ENCODE measurements around the gene CHRNB1. TPM values are rescaled to one million over a fixed set of nuclear protein-coding genes. Genes with fewer than 3 reads are reported as not detected.
"Not testable (repeated sequence)": the region's sequence is repeated elsewhere in the genome, so short reads cannot be mapped to it uniquely, and the experiment has no call there.

The CHRNB1 gene
- total RNA-seq, 2 experiments from 2014 or later: 1.6 to 2.2 TPM

DNA sequence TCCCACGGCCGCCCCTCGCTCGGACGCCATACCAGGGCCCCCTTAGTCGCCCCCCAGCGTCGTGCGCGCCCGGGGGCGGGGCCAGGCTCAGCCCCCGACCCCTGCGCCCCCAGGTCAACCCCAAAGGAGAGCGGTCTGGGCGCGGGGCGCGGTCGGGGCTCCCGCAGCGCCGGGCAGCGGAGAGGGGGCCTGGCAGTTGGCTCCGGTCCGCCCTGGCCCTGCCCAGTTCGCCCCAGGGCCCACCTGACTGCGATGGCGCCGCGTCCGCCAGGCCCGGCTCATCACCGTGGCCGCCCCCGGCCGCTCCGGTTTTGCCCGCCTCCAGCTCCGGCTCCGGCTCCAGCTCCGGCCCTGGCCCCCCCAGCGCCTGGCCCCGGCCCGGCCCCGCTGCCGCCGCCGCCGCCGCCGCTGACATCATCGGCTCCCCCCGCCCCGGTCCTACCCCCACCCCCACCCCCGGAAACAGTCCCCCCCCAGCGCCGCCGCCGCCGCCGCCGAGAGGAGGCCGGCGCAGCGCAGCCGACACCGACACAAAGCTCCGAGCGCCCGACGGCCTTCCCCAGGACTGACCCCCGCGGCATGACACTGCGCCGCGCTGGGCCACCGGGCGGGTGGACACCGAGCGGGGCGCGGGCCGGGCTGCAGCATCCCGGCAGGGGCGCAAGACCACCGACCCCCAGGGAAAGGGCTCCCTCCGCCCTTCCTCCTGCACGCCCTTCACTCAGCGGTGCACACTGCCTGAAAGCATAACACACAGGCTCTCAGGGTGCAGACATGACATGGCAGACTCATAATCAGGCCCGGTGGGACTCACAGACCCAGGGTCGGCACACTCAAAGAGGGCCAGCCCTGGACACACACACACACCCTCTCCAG lies 34.6 kb downstream of the CHRNB1 start, which contains the start of gene ZBTB4:
Gene ZBTB4 (minus strand): TSS at position 419 of the 876 bp plus-strand sequence. CDS start 12,830 bp downstream, outside the sequence.
- intact Hi-C loops (cut with DNase I, micrococcal nuclease): loop anchor here (2.0 to 10.0 kb wide), 5 partner anchors 43 to 675 kb away; partner anchors contain the start of genes EIF5A (in 1 of the 2), PER1 (in 1 of the 2) and SLC16A13 (in 1 of the 2)
- Mint-ChIP-seq H3K27me3 (no peaks in the 10 kb centered on the region), H3K36me3 (ENCODE audit: low read depth) (peaks cover 32% of the 10 kb centered on the region), H3K9me3 (no peaks in the 10 kb centered on the region), H3K4me3 (peak within 1 kb of the TSS; percentile 94), H3K4me1 (ENCODE audit: low read depth) (peaks cover 66% of the 10 kb centered on the region), H3K27ac (peak within 1 kb of the TSS; percentile 93)
- peaks cover 72% of the 10 kb centered on the region for H3K4me1 ChIP-seq (ENCODE audit: insufficient read depth, low read length)
- peak; percentile 3 for ATAC-seq (ENCODE audit: poor library complexity)
- no peaks in the 10 kb centered on the region for H3K27me3 ChIP-seq (ENCODE audit: control insufficient read depth in 1 of 2, insufficient read depth in 2 of 2, low read length in 2 of 2)
- H3K9me3 ChIP-seq (ENCODE audit: control insufficient read depth in 1 of 2, insufficient read depth in 1 of 2, low read length in 2 of 2): no peaks in the 10 kb centered on the region
- H3K36me3 ChIP-seq (ENCODE audit: insufficient read depth, low read length): peaks cover 6% of the 10 kb centered on the region
- peak within 1 kb of the TSS; percentile 73 to 99 for H3K27ac ChIP-seq (ENCODE audit: low read depth in 1 of 2, low read length in 2 of 2)
- peak; percentile 48 to 89 (median 67) for DNase-seq
- POLR2A ChIA-PET: interaction anchor here (0.7 to 7.2 kb wide), 31 partner anchors 6 to 677 kb away, joined by 3 to 137 read pairs (median 5); partner anchors contain the start of genes ACADVL, ATP1B2, CD68 and CHRNB1
- no peak for TF ChIP-seq CTCF (IDR thresholded peaks at IDR 0.05)
- peak within 1 kb of the TSS; percentile 77 for H3K4me3 ChIP-seq (ENCODE audit: low read length)
- CTCF ChIA-PET: interaction anchor here (0.6 to 3.5 kb wide), 4 partner anchors 43 to 160 kb away, joined by 4 to 25 read pairs (median 5); partner anchors contain the start of gene TMEM102

DNA sequence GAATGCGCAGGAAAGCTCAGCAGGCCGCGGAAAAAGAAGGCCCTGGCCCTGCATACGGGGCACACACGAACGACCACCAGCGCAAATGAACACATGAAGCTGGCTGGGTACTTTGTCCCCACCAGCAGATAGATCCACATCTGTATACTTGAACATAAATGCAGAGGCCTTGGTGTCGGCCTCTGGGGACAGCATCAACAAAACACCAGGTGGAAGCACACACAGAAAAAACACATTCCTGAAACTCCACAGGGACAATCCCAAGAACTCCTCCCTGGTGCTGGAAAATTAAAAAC lies 35.2 kb downstream of the CHRNB1 start:
- H3K4me3 Mint-ChIP-seq: peak overlapping the region; percentile 94
- Histone ChIP-seq H3K27me3 (ENCODE audit: control insufficient read depth in 1 of 2, insufficient read depth in 2 of 2, low read length in 2 of 2) (no peaks in the 10 kb centered on the region), H3K4me3 (ENCODE audit: low read length) (peak overlapping the region; percentile 73), H3K27ac (ENCODE audit: low read depth in 1 of 2, low read length in 2 of 2) (peak overlapping the region; percentile 73 to 91), H3K4me1 (ENCODE audit: insufficient read depth, low read length) (peaks cover 72% of the 10 kb centered on the region), H3K36me3 (ENCODE audit: insufficient read depth, low read length) (peaks cover 6% of the 10 kb centered on the region), H3K9me3 (ENCODE audit: control insufficient read depth in 1 of 2, insufficient read depth in 1 of 2, low read length in 2 of 2) (no peaks in the 10 kb centered on the region)
- H3K27me3 Mint-ChIP-seq: no peaks in the 10 kb centered on the region
- POLR2A ChIA-PET: interaction anchor here (0.9 to 7.2 kb wide), 20 partner anchors 11 to 260 kb away, joined by 3 to 137 read pairs (median 6); partner anchors contain the start of genes ACADVL, CD68, CHRNB1 and FGF11
- peaks cover 38% of the 10 kb centered on the region for H3K36me3 Mint-ChIP-seq (ENCODE audit: low read depth)
- CTCF ChIA-PET: interaction anchor here (0.6 to 3.5 kb wide), 3 partner anchors 43 to 159 kb away, joined by 4 to 25 read pairs (median 4); partner anchors contain the start of gene TMEM102
- no peak for TF ChIP-seq CTCF (IDR thresholded peaks at IDR 0.05)
- no peak for DNase-seq
- no peaks in the 10 kb centered on the region for H3K9me3 Mint-ChIP-seq
- ATAC-seq (ENCODE audit: poor library complexity): no peak
- intact Hi-C loops (cut with DNase I, micrococcal nuclease): loop anchor here (5.0 to 10.0 kb wide), 4 partner anchors 173 to 675 kb away; partner anchors contain the start of genes EIF5A (in 1 of the 2), PER1 (in 1 of the 2) and SLC16A13 (in 1 of the 2)
- peak overlapping the region; percentile 92 for H3K27ac Mint-ChIP-seq
- peaks cover 72% of the 10 kb centered on the region for H3K4me1 Mint-ChIP-seq (ENCODE audit: low read depth)

- ChIA-PET POLR2A (interaction anchor here (3.6 to 7.2 kb wide), 4 partner anchors 23 to 45 kb away, joined by 23 to 137 read pairs (median 68); partner anchors contain the start of genes CHRNB1, FGF11 and TMEM102), CTCF (interaction anchor here (1.2 kb wide), 1 partner anchor 45 kb away, joined by 6 read pairs; no protein-coding TSS in a partner anchor)
- not testable (repeated sequence) for H3K27me3 ChIP-seq (ENCODE audit: control insufficient read depth in 1 of 2, insufficient read depth in 2 of 2, low read length in 2 of 2); H3K9me3 Mint-ChIP-seq; H3K36me3 ChIP-seq (ENCODE audit: insufficient read depth, low read length); H3K9me3 ChIP-seq (ENCODE audit: control insufficient read depth in 1 of 2, insufficient read depth in 1 of 2, low read length in 2 of 2); DNase-seq; ATAC-seq (ENCODE audit: poor library complexity); H3K27me3 Mint-ChIP-seq
- Histone ChIP-seq H3K27ac (ENCODE audit: low read depth in 1 of 2, low read length in 2 of 2) (peak within 1 kb of the TSS; percentile 73 to 91), H3K4me1 (ENCODE audit: insufficient read depth, low read length) (peaks cover 74% of the 10 kb centered on the region), H3K4me3 (ENCODE audit: low read length) (peak within 1 kb of the TSS; percentile 73)
- Mint-ChIP-seq H3K36me3 (ENCODE audit: low read depth) (peaks cover 41% of the 10 kb centered on the region), H3K4me3 (peak within 1 kb of the TSS; percentile 94), H3K27ac (peak within 1 kb of the TSS; percentile 99), H3K4me1 (ENCODE audit: low read depth) (peaks cover 74% of the 10 kb centered on the region)
- intact Hi-C loops (cut with DNase I, micrococcal nuclease): loop anchor here (5.0 to 10.0 kb wide), 4 partner anchors 174 to 674 kb away; partner anchors contain the start of genes EIF5A (in 1 of the 2), PER1 (in 1 of the 2) and SLC16A13 (in 1 of the 2)
These were observed 36.4 kb downstream of the CHRNB1 start, which contains the start of gene SLC35G6 for GRCh38 chr17:7481275-7481674. TSS of gene SLC35G6 (plus strand) at chr17:7481446. CDS start at chr17:7481517, 71 bp downstream.

DNA sequence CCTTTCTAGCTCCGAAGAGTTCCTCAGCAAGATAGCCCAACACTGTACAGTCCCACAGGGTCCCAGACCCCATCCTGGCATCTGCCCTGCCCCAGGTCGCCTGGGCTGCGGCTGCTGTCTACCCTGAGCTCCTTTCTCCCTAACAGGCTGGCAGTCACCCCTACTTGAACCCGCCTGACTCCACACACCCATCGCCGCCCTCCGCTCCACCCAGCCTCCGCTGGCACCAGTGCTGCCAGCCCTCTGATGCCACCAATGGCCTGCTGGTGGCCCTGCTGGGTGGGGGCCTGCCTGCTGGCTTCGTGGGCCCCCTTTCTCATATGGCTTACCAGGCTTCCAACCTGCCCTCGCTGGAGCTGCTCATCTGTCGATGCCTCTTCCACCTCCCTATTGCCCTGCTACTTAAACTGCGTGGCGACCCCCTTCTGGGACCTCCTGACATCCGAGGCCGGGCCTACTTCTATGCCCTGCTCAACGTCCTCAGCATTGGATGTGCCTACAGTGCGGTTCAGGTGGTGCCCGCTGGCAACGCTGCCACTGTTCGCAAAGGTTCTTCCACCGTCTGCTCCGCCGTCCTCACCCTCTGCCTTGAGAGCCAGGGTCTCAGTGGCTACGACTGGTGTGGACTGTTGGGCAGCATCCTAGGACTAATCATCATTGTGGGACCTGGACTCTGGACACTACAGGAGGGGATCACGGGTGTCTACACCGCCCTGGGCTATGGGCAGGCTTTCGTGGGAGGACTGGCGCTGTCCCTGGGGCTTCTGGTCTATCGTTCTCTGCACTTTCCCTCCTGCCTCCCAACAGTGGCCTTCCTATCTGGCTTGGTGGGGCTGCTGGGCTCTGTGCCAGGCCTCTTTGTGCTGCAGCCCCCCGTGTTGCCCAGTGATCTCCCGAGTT lies 37.2 kb downstream of the CHRNB1 start:
- H3K36me3 ChIP-seq (ENCODE audit: insufficient read depth, low read length); H3K9me3 Mint-ChIP-seq; H3K4me3 ChIP-seq (ENCODE audit: low read length); H3K27me3 ChIP-seq (ENCODE audit: control insufficient read depth in 1 of 2, insufficient read depth in 2 of 2, low read length in 2 of 2); ATAC-seq (ENCODE audit: poor library complexity); H3K9me3 ChIP-seq (ENCODE audit: control insufficient read depth in 1 of 2, insufficient read depth in 1 of 2, low read length in 2 of 2); H3K27me3 Mint-ChIP-seq: not testable (repeated sequence)
- H3K27ac ChIP-seq (ENCODE audit: low read depth in 1 of 2, low read length in 2 of 2): peak overlapping the region in 1 of 2 donors; percentile 99
- Mint-ChIP-seq H3K4me3 (peak overlapping the region; percentile 94), H3K27ac (peak overlapping the region; percentile 99), H3K36me3 (ENCODE audit: low read depth) (peaks cover 41% of the 10 kb centered on the region), H3K4me1 (ENCODE audit: low read depth) (peaks cover 72% of the 10 kb centered on the region)
- ChIA-PET POLR2A (interaction anchor here (3.4 to 7.2 kb wide), 6 partner anchors 24 to 44 kb away, joined by 23 to 156 read pairs (median 60); partner anchors contain the start of genes CHRNB1, FGF11 and TMEM102), CTCF (interaction anchor here (1.2 kb wide), 1 partner anchor 45 kb away, joined by 6 read pairs; no protein-coding TSS in a partner anchor)
- H3K4me1 ChIP-seq (ENCODE audit: insufficient read depth, low read length): peaks cover 69% of the 10 kb centered on the region
- peak in 1 of 14 experiments; percentile 32 for DNase-seq
- intact Hi-C loops (cut with DNase I, micrococcal nuclease): loop anchor here (5.0 to 10.0 kb wide), 4 partner anchors 175 to 673 kb away; partner anchors contain the start of genes EIF5A (in 1 of the 2), PER1 (in 1 of the 2) and SLC16A13 (in 1 of the 2)
